H7 (cell line): ENCODE results near the gene POLR3B. TPM values are rescaled to one million over a fixed set of nuclear protein-coding genes. Genes with fewer than 3 reads are reported as not detected.
"Not testable (repeated sequence)": the region's sequence is repeated elsewhere in the genome, so short reads cannot be mapped to it uniquely, and the experiment has no call there.

Experiments
- DNase-seq: peaks from one replicate; pipeline ENCODE4 v3.0.0; 2012
- H3K27me3 ChIP-seq: 2 replicates; pipeline ENCODE4 v1.6.0; 2011; ENCODE audit warnings: mild to moderate bottlenecking, low read length; ENCODE audit not compliant: control insufficient read depth, insufficient read depth
- H3K36me3 ChIP-seq: replicated peaks from 2 replicates; pipeline ENCODE4 v1.5.1; 2011; ENCODE audit warnings: low read length; ENCODE audit not compliant: control insufficient read depth, insufficient read depth
- H3K4me3 ChIP-seq: 2 replicates; pipeline ENCODE4 v1.5.1; 2011; ENCODE audit warnings: low read depth, mild to moderate bottlenecking, control low read depth, low read length, moderate library complexity; ENCODE audit not compliant: insufficient read depth
- total RNA-seq: library from RNA; depleted of rRNA; stranded (reverse); fragments of >200 nt; shearing (Covaris generic); gene quantifications from 2 replicates; pipeline ENCODE4 v1.2.3, GENCODE V29; 2014; rRNA removed

POLR3B gene
- 5.5 and 8.5 TPM in 2 replicates for total RNA-seq

- peak within 1 kb of the TSS; percentile 60 for H3K4me3 ChIP-seq
- H3K36me3 ChIP-seq = no peaks in the 10 kb centered on the region
- H3K27me3 ChIP-seq = no peaks in the 10 kb centered on the region
- DNase-seq = peak; percentile 97
Measured at GRCh38 chr12:106357549-106358395, at the start of gene POLR3B. TSS of gene POLR3B (plus strand) at chr12:106357748. CDS start at chr12:106357880, 132 bp downstream.

GRCh38 chr12:106308121-106308520 lies 49.4 kb upstream of the POLR3B start:
- no peak overlapping the region for H3K4me3 ChIP-seq
- no peak for DNase-seq
- H3K36me3 ChIP-seq = no peaks in the 10 kb centered on the region
- no peaks in the 10 kb centered on the region for H3K27me3 ChIP-seq

DNA sequence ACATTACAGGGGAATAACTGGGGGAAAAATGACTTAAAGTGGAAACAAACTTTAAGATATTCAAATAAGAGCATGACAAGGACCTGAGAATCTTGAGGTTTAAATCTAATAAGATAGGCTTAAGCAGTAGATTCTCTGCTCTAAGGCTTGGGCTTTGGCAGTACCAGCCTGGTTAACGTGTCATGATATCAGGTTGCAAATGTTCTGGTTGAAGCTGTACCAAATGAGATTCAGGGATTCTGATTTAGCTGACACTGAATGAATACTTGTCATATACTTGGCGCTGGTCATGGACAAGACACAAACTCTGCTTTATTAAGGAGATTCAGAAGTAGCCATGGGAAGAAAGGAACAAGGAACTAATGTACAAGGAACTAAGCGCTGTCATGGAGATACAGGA lies 48.9 kb upstream of the POLR3B start:
- Histone ChIP-seq H3K36me3 (no peaks in the 10 kb centered on the region), H3K4me3 (no peak overlapping the region), H3K27me3 (no peaks in the 10 kb centered on the region)
- no peak for DNase-seq

DNA sequence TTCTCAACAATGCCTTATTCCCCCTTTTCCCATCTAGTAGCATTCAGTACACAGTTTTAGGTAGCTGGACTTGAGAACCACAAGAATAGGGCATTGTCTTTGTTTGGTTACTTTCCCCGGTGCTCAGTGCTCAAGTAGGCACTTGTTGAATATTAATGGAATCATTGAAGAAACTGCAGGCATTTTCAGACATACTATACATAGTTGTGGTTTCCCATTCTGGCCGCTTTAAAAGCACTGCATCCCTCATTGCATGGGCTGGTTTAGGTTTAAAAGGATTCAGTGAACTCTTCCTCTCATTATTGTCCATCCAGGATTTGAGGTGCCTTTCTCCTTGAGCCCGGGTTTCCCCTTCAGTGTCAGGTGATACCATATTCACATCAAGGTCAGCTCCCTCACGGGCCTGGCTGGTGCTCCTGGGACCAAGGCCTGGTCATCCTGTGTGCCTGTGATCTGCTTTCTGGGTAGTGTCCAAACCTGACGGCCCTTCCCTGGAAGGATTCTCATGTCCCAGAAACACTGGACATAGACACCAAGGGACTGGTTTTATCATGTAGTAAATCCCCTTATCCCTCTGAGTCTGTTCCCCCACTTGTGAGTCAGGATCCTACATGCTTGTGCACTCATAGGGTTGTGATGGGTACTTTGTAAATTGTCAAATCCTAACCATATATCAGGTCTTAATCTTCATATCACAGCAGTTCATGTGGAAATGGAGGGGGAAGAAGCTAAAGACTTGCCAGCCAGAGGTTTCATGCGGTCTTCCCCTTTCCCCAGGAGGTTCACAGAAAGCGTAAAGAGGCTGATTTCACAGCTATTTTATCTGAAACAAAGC lies 47.7 kb upstream of the POLR3B start:
- DNase-seq = no peak
- no peak overlapping the region for H3K4me3 ChIP-seq
- no peaks in the 10 kb centered on the region for H3K27me3 ChIP-seq
- no peaks in the 10 kb centered on the region for H3K36me3 ChIP-seq

- no peak for DNase-seq
- no peaks in the 10 kb centered on the region for H3K27me3 ChIP-seq
- no peak overlapping the region for H3K4me3 ChIP-seq
- H3K36me3 ChIP-seq = no peaks in the 10 kb centered on the region
Measured at GRCh38 chr12:106310687-106311086, 46.9 kb upstream of the POLR3B start.

DNA sequence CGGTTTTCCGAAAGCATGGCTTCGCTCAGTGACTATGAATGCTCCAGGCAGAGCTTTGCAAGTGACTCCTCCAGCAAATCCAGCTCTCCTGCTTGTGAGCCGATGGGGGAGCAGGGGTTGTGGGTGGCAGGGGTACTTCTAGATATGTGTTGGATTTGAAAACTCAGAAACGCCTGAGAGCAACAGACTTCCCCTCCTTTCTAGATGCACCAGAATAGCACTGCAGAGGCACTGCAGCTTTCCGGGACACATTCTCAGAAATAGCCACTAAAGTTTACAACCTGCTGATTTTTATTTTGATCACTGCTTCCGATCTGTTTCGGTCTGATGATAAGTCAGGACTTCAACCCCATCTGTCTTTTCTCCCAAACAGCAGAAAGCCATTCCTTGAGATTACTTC lies 46.4 kb upstream of the POLR3B start:
- H3K36me3 ChIP-seq = no peaks in the 10 kb centered on the region
- no peak overlapping the region for H3K4me3 ChIP-seq
- H3K27me3 ChIP-seq = no peaks in the 10 kb centered on the region
- DNase-seq = no peak

DNA sequence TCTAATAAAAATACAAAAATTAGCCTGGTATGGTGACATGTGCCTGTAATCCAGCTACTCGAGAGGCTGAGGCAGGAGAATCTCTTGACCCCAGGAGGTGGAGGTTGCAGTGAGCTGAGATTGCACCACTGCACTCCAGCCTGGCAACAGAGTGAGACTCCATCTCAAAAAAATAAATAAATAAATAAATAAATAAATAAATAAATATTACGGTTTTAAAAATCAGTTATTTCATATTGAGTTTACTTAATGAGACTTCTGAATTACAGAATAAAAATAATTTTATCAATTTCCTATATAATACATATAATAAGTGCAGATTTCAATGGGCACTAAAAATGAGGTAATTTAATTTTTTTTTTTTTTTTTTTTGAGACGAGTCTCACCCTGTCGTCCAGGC lies 44.1 kb upstream of the POLR3B start:
- not testable (repeated sequence) for H3K4me3 ChIP-seq, H3K27me3 ChIP-seq, H3K36me3 ChIP-seq, DNase-seq

DNA sequence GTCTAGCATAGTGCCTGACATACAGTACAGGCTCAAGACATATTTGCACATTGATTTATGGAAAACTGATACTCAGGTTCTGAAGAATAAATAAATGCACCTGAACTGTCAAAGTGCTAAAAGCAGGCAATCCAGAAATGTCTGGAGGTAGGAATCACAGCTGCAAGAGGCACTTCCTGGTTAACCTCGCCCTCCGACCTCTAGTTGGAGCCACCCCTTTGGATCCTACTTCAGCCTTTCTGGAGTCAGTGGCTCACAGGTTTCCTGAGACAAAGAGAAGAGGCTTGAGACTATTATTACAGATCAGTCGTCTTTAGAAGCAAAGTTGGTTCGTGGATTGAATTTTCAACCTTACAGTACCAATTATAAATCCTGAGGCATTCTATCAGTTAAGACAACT lies 42.0 kb upstream of the POLR3B start:
- H3K27me3 ChIP-seq = no peaks in the 10 kb centered on the region

DNA sequence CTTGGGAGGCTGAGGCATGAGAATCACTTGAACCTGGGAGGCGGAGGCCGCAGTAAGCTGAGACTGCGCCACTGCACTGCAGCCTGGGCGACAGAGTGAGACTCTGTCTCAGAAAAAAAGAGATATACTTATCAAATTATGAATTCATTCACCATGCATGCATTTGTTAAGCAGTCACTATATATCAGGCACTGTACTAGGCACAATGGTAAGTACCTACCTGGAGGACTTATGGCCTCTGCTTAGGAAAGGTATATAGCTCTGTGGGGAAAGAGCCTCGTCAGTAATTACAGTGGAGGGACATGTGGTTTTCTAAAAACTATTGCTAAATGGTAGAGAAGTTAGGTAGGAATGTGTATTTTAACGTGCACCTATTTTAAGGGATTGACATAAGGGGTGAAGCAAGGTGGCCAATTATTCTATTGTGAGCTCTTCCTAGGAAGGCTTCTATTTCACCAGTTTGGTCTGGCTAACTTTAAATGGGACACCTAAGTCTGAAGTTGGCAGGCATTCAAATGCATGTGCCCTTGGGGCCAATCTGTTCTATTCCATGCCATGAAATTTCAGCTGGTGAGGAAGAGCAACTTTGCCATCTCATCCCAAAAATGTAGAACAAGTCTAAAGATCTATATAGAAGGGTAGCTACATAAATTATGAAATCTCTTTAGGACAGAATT lies 40.0 kb upstream of the POLR3B start:
- no peaks in the 10 kb centered on the region for H3K27me3 ChIP-seq
- H3K36me3 ChIP-seq = no peaks in the 10 kb centered on the region
- H3K4me3 ChIP-seq = no peak overlapping the region
- no peak for DNase-seq

More for the DNA sequence above, 42.0 kb upstream of the POLR3B start:
- H3K36me3 ChIP-seq = no peaks in the 10 kb centered on the region
- DNase-seq = peak; percentile 23
- H3K4me3 ChIP-seq = no peak overlapping the region

GRCh38 chr12:106321139-106321850 lies 36.3 kb upstream of the POLR3B start:
- Histone ChIP-seq H3K4me3 (no peak overlapping the region), H3K27me3 (no peaks in the 10 kb centered on the region; the same call in 1 of the 2 replicates)
- DNase-seq = no peak

GRCh38 chr12:106323537-106323936 lies 34.0 kb upstream of the POLR3B start:
- Histone ChIP-seq H3K4me3 (no peak overlapping the region), H3K36me3 (no peaks in the 10 kb centered on the region), H3K27me3 (no peaks in the 10 kb centered on the region; the same call in 1 of the 2 replicates)
- no peak for DNase-seq

More at GRCh38 chr12:106321139-106321850, 36.3 kb upstream of the POLR3B start:
- H3K36me3 ChIP-seq = no peaks in the 10 kb centered on the region

- H3K27me3 ChIP-seq = no peaks in the 10 kb centered on the region; the same call in 1 of the 2 replicates
- H3K4me3 ChIP-seq = no peak overlapping the region
- H3K36me3 ChIP-seq = no peaks in the 10 kb centered on the region
- no peak for DNase-seq
Measured at GRCh38 chr12:106327309-106327869, 30.2 kb upstream of the POLR3B start.

- no peak for DNase-seq
- Histone ChIP-seq H3K27me3 (no peaks in the 10 kb centered on the region; the same call in 1 of the 2 replicates), H3K36me3 (no peaks in the 10 kb centered on the region), H3K4me3 (no peak overlapping the region)
Measured at GRCh38 chr12:106328735-106329134, 28.8 kb upstream of the POLR3B start.
